Esophagus squamous epithelium (tissue), 5 donors: ENCODE measurements around the gene CNOT4. TPM values are rescaled to one million over a fixed set of nuclear protein-coding genes. Genes with fewer than 3 reads are reported as not detected.
"Not testable (repeated sequence)": the region's sequence is repeated elsewhere in the genome, so short reads cannot be mapped to it uniquely, and the experiment has no call there.

Source experiments
- DNase-seq: peaks from one replicate; lab custom pipeline; 2025; lab: John Stamatoyannopoulos, UW
- H3K27ac ChIP-seq, 4 donors: fragments of 200-600 bp; sonication (generic); one replicate each; pipeline ENCODE4 v1.5.1; 2016 to 2019; ENCODE audit warnings: mild to moderate bottlenecking in 1 of 4
- H3K27me3 ChIP-seq, 4 donors: fragments of 200-600 bp; sonication (generic); 1 replicate in 3 of 4; 2 replicates in 1 of 4; pipeline versions ENCODE4 v1.5.1 to v1.6.0; 2017 to 2021; ENCODE audit warnings: antibody characterized with exemption in 1 of 4
- H3K36me3 ChIP-seq, 3 donors: fragments of 200-600 bp; sonication (generic); one replicate each; pipeline ENCODE4 v1.5.1; 2016 to 2019
- H3K4me1 ChIP-seq, 3 donors: fragments of 200-600 bp; sonication (generic); one replicate each; pipeline ENCODE4 v1.5.1; 2017 to 2019
- H3K4me3 ChIP-seq, 4 donors: fragments of 200-600 bp; sonication (generic); 1 replicate in 3 of 4; 2 replicates in 1 of 4; pipeline ENCODE4 v1.5.1; 2016 to 2019; ENCODE audit warnings: mild to moderate bottlenecking in 2 of 4, moderate library complexity in 1 of 4
- H3K9me3 ChIP-seq, 3 donors: fragments of 200-600 bp; sonication (generic); one replicate each; pipeline ENCODE4 v1.5.1; 2016 to 2019
- POLR2A ChIP-seq, 4 donors: fragments of 450-650 bp; IDR thresholded peaks; one replicate each; pipeline ENCODE4 v1.6.1; 2017; ENCODE audit warnings: antibody characterized with exemption in 4 of 4, mild to moderate bottlenecking in 4 of 4, moderate library complexity in 3 of 4
- WGBS, 2 donors: methylation state at CpG; one replicate each; pipeline ENCODE4 v1.1.5; 2018; 5-methylcytosine and 5-hydroxymethylcytosine counted together
- intact Hi-C: fragments of 100-400 bp; cut with DNase I; formaldehyde crosslinking; loops from one replicate; pipeline ENCODE4 v1.15.0; 2022
- total RNA-seq, 4 donors: library from RNA; depleted of rRNA; stranded (reverse); fragments of >200 nt; gene quantifications; one replicate each; pipeline ENCODE4 v1.1.0, GENCODE V29; 2016
- TF ChIP-seq, protein P1 (sequence below), 6 experiments: fragments of 450-650 bp in 4 of 6; fragments of 200-600 bp in 2 of 6; sonication (generic) in 2 of 6; IDR thresholded peaks; one replicate each; pipeline ENCODE4 v1.5.1; 2016 to 2019; ENCODE audit warnings: antibody characterized with exemption in 6 of 6, mild to moderate bottlenecking in 4 of 6, moderate library complexity in 4 of 6
- donor health status: DM: yes; HTN: yes; CAD: no.

Gene CNOT4
- total RNA-seq, 4 donors from 2014 or later: 7.3 to 20.0 (median 14.0) TPM

DNA sequence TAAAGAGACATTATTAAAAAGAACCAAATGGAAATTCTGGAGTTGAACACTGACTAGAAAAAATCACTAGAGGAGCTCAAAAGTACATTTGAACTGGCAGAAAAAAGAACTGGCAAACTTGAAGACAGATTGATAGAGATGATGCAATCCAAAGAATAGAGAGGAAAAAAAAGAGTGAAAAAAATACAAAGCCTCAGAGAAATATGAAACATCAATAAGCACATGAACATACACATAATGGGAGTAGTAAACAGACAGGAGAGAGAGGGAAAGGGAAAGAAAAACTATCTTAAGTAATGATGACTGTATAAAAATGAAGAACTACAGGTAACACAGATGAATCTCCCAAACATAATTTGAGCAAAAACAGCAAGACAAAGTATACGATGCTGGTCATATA is 61.1 kb downstream of the CNOT4 start:
- Histone ChIP-seq H3K4me3 (no peak overlapping the region), H3K27ac (no peak overlapping the region), H3K36me3 (peaks cover 0 to 8% (median 0%) of the 10 kb centered on the region in 3 donors), H3K27me3 (no peaks in the 10 kb centered on the region), H3K9me3 (no peaks in the 10 kb centered on the region), H3K4me1 (peaks cover 9 to 22% (median 11%) of the 10 kb centered on the region in 3 donors)
- 39 to 48% methylated on average over 1 of the region's 1 CpG for WGBS, 2 donors
- TF ChIP-seq, protein P1, sequence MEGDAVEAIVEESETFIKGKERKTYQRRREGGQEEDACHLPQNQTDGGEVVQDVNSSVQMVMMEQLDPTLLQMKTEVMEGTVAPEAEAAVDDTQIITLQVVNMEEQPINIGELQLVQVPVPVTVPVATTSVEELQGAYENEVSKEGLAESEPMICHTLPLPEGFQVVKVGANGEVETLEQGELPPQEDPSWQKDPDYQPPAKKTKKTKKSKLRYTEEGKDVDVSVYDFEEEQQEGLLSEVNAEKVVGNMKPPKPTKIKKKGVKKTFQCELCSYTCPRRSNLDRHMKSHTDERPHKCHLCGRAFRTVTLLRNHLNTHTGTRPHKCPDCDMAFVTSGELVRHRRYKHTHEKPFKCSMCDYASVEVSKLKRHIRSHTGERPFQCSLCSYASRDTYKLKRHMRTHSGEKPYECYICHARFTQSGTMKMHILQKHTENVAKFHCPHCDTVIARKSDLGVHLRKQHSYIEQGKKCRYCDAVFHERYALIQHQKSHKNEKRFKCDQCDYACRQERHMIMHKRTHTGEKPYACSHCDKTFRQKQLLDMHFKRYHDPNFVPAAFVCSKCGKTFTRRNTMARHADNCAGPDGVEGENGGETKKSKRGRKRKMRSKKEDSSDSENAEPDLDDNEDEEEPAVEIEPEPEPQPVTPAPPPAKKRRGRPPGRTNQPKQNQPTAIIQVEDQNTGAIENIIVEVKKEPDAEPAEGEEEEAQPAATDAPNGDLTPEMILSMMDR (IDR thresholded peaks at IDR 0.05): no peak
- intact Hi-C loops: no loop called here
- DNase-seq: no peak

DNA sequence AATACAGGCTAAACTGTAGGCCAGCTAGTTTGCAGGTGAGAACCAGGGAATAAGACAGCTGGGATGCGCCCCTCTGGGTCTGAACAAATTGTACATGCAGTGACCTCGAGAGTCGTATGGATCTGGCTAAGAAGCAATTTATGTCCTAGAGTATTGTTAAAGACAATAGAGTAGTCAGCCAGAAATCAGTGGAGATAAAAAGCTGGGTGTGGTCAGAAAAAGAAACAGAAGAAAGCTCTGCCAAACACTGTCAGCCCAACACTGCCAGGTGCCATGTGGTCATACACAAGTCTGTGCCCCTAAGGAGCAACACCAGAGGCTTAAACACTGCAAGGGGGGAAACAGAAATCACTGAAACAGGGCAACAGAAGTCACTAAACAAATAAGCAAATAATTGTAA is 62.2 kb downstream of the CNOT4 start:
- H3K27ac ChIP-seq: no peak overlapping the region
- TF ChIP-seq, protein P1 (IDR thresholded peaks at IDR 0.05): no peak
- TF ChIP-seq POLR2A (IDR thresholded peaks at IDR 0.05): no peak
- no peak for DNase-seq
- no peaks in the 10 kb centered on the region for H3K27me3 ChIP-seq
- intact Hi-C loops: no loop called here
- H3K4me1 ChIP-seq: peaks cover 9 to 22% (median 11%) of the 10 kb centered on the region in 3 donors
- 42 to 65% methylated on average over 3 of the region's 3 CpGs for WGBS, 2 donors
- no peaks in the 10 kb centered on the region for H3K9me3 ChIP-seq
- no peak overlapping the region for H3K4me3 ChIP-seq
- H3K36me3 ChIP-seq: peaks cover 0 to 11% (median 0%) of the 10 kb centered on the region in 3 donors

DNA sequence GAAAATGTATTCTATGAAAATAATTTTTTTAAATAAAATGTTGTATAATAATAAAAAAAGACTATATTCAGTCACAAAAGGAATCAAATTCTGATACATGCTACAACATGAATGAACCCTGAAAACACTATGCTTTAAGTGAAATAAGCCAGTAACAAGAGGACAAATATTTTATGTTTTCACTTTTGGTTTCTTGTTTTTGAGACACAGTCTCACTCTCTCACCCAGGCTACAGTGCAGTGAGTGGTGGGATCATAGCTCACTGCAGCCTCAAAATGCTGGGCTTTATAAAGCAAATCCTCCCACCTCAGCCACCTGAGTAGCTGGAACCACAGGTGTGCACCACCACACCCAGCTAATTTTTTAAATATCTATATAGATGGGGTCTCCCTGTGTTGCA is 64.2 kb downstream of the CNOT4 start:
- Histone ChIP-seq H3K9me3 (no peaks in the 10 kb centered on the region), H3K4me3 (no peak overlapping the region), H3K27me3 (no peaks in the 10 kb centered on the region), H3K4me1 (peaks cover 9 to 22% (median 11%) of the 10 kb centered on the region in 3 donors), H3K36me3 (peaks cover 0 to 11% (median 0%) of the 10 kb centered on the region in 3 donors), H3K27ac (no peak overlapping the region)
- intact Hi-C loops: no loop called here
- TF ChIP-seq POLR2A (IDR thresholded peaks at IDR 0.05): no peak
- TF ChIP-seq, protein P1 (IDR thresholded peaks at IDR 0.05): no peak
- DNase-seq: no peak

DNA sequence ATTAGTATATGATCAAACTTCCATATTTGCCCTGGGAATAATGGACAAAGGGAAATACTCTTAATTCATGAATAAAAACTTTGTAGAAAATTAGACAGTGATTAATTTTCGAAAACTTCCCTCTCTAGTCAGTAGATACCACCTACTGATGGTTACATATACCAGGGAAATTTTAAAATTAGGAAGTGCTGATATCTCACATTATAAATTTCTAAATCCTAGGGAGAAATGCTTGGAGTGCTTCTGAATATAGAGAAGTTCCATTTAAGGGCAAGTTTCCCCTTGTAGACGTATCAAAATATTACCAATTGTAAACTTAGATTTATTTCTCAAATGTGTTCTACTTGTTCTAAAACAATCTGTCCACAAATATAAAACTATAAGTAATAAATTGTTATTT is 64.6 kb downstream of the CNOT4 start:
- intact Hi-C loops, H3K27ac ChIP-seq, DNase-seq, H3K4me3 ChIP-seq, H3K9me3 ChIP-seq, H3K27me3 ChIP-seq: not testable (repeated sequence)
- 80 to 83% methylated on average over 2 of the region's 2 CpGs for WGBS, 2 donors
- Histone ChIP-seq H3K36me3 (peaks cover 0 to 11% (median 0%) of the 10 kb centered on the region in 3 donors), H3K4me1 (peaks cover 9 to 22% (median 11%) of the 10 kb centered on the region in 3 donors)

DNA sequence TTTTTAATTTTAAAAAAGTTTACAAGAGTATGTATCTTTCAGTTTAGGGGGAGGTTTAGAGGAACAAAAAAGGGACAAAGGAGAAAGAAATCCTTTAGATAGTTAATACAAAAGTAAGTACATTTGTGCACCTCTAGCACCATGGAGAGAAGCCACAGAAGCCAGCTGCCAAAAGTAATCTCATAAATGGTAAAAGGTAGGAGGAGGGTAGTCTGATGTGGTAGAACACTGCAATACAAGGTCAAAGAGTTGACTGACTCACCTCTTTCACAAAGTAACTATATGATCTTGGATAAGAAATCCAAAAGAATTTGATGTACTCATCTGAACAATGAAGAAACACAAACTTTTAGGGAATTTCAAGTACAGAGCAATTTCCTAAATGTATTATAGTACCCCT is 68.1 kb downstream of the CNOT4 start:
- Histone ChIP-seq H3K36me3 (peaks cover 0 to 25% (median 3%) of the 10 kb centered on the region in 3 donors), H3K9me3 (no peaks in the 10 kb centered on the region), H3K4me1 (peaks cover 0 to 5% (median 0%) of the 10 kb centered on the region in 3 donors), H3K27ac (no peak overlapping the region), H3K4me3 (no peak overlapping the region), H3K27me3 (no peaks in the 10 kb centered on the region)
- intact Hi-C loops: no loop called here
- DNase-seq: no peak
- TF ChIP-seq POLR2A (IDR thresholded peaks at IDR 0.05): no peak
- TF ChIP-seq, protein P1 (IDR thresholded peaks at IDR 0.05): no peak

GRCh38 chr7:135434047-135434446 is 75.9 kb downstream of the CNOT4 start:
- no peak for DNase-seq
- Histone ChIP-seq H3K36me3 (peaks cover 0 to 38% (median 3%) of the 10 kb centered on the region in 3 donors), H3K4me3 (no peak overlapping the region), H3K4me1 (no peaks in the 10 kb centered on the region), H3K27ac (no peak overlapping the region), H3K9me3 (no peaks in the 10 kb centered on the region), H3K27me3 (no peaks in the 10 kb centered on the region)
- intact Hi-C loops: no loop called here
- WGBS, 2 donors: 97 to 98% methylated on average over 4 of the region's 4 CpGs
- TF ChIP-seq, protein P1 (IDR thresholded peaks at IDR 0.05): no peak
- TF ChIP-seq POLR2A (IDR thresholded peaks at IDR 0.05): no peak
